Lung (tissue), 12 donors: ENCODE measurements around the gene PRR5. TPM values are rescaled to one million over a fixed set of nuclear protein-coding genes. Genes with fewer than 3 reads are reported as not detected.

Experiments used
- ATAC-seq: fragments of 200-7000 bp; cut with Tn5 transposase; one replicate; pipeline ENCODE4 v1.9.1; 2020; ENCODE audit warnings: moderate number of reproducible peaks; ENCODE audit not compliant: insufficient read depth, low FRiP score
- DNase-seq, 3 donors: peaks; one replicate each; pipeline ENCODE4 v3.0.0-alpha.2; 2013 to 2017
- H3K27ac ChIP-seq, 2 donors: one replicate each; pipeline ENCODE4 v1.5.1; 2013; ENCODE audit warnings: mild to moderate bottlenecking in 2 of 2, moderate library complexity in 2 of 2, control low read depth in 1 of 2, inconsistent platforms in 1 of 2, low read depth in 1 of 2, low read length in 1 of 2
- H3K27me3 ChIP-seq, 3 donors: one replicate each; pipeline ENCODE4 v1.5.1; 2013; ENCODE audit warnings: low read length in 2 of 3; ENCODE audit not compliant: control insufficient read depth in 3 of 3, insufficient read depth in 3 of 3
- H3K36me3 ChIP-seq, 4 donors: one replicate each; pipeline ENCODE4 v1.5.1; 2013; ENCODE audit warnings: low read length in 4 of 4, mild to moderate bottlenecking in 1 of 4, moderate library complexity in 1 of 4; ENCODE audit not compliant: control insufficient read depth in 4 of 4, insufficient read depth in 4 of 4
- H3K4me1 ChIP-seq, 5 donors: one replicate each; pipeline ENCODE4 v1.5.1; 2013; ENCODE audit warnings: low read length in 5 of 5, mild to moderate bottlenecking in 2 of 5, moderate library complexity in 1 of 5; ENCODE audit not compliant: control insufficient read depth in 5 of 5, insufficient read depth in 5 of 5
- H3K4me3 ChIP-seq: one replicate; pipeline ENCODE4 v1.5.1; 2013; ENCODE audit warnings: mild to moderate bottlenecking, control low read depth, moderate library complexity
- H3K9ac ChIP-seq, 2 donors: one replicate each; pipeline ENCODE4 v1.5.1; 2013; ENCODE audit warnings: low read length in 2 of 2, control low read depth in 1 of 2; ENCODE audit not compliant: insufficient read depth in 1 of 2
- H3K9me3 ChIP-seq, 4 donors: one replicate each; pipeline ENCODE4 v1.5.1; 2013; ENCODE audit warnings: low read length in 3 of 4, mild to moderate bottlenecking in 1 of 4, moderate library complexity in 1 of 4; ENCODE audit not compliant: control insufficient read depth in 4 of 4, insufficient read depth in 3 of 4
- CTCF ChIP-seq: IDR thresholded peaks from 2 replicates; pipeline ENCODE4 v1.5.1; 2012; ENCODE audit warnings: mild to moderate bottlenecking; ENCODE audit errors: control extremely low read depth, extremely low read depth
- WGBS, 2 donors: extraction: QIAGEN DNeasy Blood & Tissue Kit; methylation state at CpG; one replicate each; pipeline ENCODE4 v1.1.7; 2013; 5-methylcytosine and 5-hydroxymethylcytosine counted together
- polyA plus RNA-seq, 2 donors: library from polyadenylated mRNA; stranded (reverse); fragments of 200-250 nt; gene quantifications; one replicate each; pipeline ENCODE4 v1.2.1, GENCODE V29; 2013
- total RNA-seq, 2 donors: library from RNA; depleted of rRNA in 1 of 2; stranded (reverse); fragments of >200 nt in 1 of 2; gene quantifications; one replicate each; pipeline ENCODE4 v1.2.1, GENCODE V29; 2014 to 2021
- donor health status: control.
- donor health status: control.
- donor health status: Bipolar disorder and iron deficiency.
- donor health status: healthy.
- donor health status: DM: yes; HTN: yes; CAD: no.

The PRR5 gene
- total and polyA plus RNA-seq, 4 donors: 9.1 to 17.3 (median 11.1) TPM

DNA sequence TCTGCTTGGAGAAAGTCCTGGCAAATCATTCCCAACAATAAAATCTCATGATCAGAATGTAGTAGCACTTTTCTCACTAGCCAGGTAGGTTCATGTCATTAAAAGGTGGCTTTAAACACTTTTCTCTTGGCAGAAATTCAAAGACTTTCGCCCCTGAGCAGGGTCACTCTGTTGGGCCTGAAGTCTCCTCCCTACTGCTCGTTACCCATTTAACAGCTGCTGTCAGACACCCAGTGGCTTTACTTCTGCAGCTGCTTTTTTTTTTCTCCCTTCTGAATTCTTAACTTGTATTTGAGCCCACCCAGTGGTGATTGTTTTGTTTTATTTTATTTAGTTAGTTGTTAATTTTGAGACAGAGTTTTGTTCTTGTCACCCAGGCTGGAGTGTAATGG, 75.4 kb downstream of the PRR5 start:
- DNase-seq (peak in 2 of 3 donors; percentile 49 to 50), ATAC-seq (no peak)
- TF ChIP-seq CTCF: no peak
- H3K4me1 ChIP-seq: peaks cover 0 to 8% (median 0%) of the 10 kb centered on the region in 5 donors
- 53 to 71% methylated on average over 2 of the region's 2 CpGs for WGBS, 2 donors
- no peak overlapping the region for H3K4me3 ChIP-seq
- no peak overlapping the region for H3K9ac ChIP-seq
- no peaks in the 10 kb centered on the region for H3K27me3 ChIP-seq
- no peaks in the 10 kb centered on the region for H3K36me3 ChIP-seq
- H3K27ac ChIP-seq: no peak overlapping the region
- peaks cover 0 to 11% (median 2%) of the 10 kb centered on the region in 4 donors for H3K9me3 ChIP-seq

GRCh38 chr22:44780876-44781449, 79.0 kb downstream of the PRR5 start:
- no peak overlapping the region for H3K27ac ChIP-seq
- 80 to 84% methylated on average over 17 of the region's 17 CpGs for WGBS, 2 donors
- no peaks in the 10 kb centered on the region for H3K9me3 ChIP-seq
- TF ChIP-seq CTCF: no peak
- H3K4me1 ChIP-seq: peaks cover 0 to 8% (median 0%) of the 10 kb centered on the region in 5 donors
- H3K27me3 ChIP-seq: no peaks in the 10 kb centered on the region
- no peak overlapping the region for H3K4me3 ChIP-seq
- H3K36me3 ChIP-seq: no peaks in the 10 kb centered on the region
- ATAC-seq (no peak), DNase-seq (peak in 2 of 3 donors; percentile 67 to 76)
- H3K9ac ChIP-seq: no peak overlapping the region

DNA sequence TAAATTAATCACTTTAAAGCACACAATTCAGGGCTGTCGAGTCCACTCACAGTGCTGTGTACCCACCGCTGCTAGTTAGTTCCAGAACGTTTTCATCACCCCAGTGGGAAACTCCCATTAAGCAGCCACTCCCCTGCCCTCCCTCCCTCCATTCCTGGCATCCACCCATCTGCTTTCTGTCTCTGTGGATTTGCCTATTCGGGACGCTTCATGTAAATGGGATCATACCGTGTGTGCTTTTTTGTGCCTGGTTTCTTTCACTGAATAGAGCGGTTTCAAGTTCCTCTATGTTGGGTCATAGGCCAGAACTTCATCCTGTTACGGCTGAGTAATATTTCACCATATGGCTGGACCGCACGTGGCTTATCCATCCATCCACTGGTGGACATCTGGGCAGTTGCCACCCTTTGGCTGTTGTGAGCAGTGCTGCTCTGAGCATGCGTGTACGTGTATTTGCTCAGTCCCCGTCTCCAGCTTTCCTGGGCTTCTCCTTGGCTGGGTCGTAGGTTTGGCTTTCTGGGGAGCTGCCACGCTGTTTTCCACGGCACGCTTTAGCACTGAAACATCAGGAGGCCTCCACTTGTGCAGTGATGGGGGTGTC, 80.5 kb downstream of the PRR5 start:
- no peak for ATAC-seq

More for the DNA sequence above, 80.5 kb downstream of the PRR5 start:
- no peaks in the 10 kb centered on the region for H3K36me3 ChIP-seq
- H3K4me3 ChIP-seq: no peak overlapping the region
- no peaks in the 10 kb centered on the region for H3K27me3 ChIP-seq
- no peak overlapping the region for H3K27ac ChIP-seq
- 71 to 81% methylated on average over 17 of the region's 17 CpGs for WGBS, 2 donors
- no peak for TF ChIP-seq CTCF
- peak in 1 of 3 donors; percentile 50 for DNase-seq
- H3K9ac ChIP-seq: no peak overlapping the region
- H3K4me1 ChIP-seq: no peaks in the 10 kb centered on the region
- no peaks in the 10 kb centered on the region for H3K9me3 ChIP-seq
